Smooth muscle cell (in vitro differentiated cells): Measurements from ENCODE around the gene OSBPL2. TPM values are rescaled to one million over a fixed set of nuclear protein-coding genes. Genes with fewer than 3 reads are reported as not detected.

Experiments
- DNase-seq: peaks from one replicate; lab custom pipeline; 2025; ENCODE audit not compliant: unreplicated experiment; lab: John Stamatoyannopoulos, UW
- H2AFZ ChIP-seq: fragments of 200-600 bp; sonication (generic); 2 replicates; pipeline ENCODE4 v1.6.0; 2016; ENCODE audit warnings: antibody characterized with exemption, low read depth, mild to moderate bottlenecking
- H3F3A ChIP-seq: fragments of 200-600 bp; sonication (generic); 2 replicates; pipeline ENCODE4 v1.6.0; 2017; ENCODE audit warnings: antibody characterized with exemption, low read depth
- H3K27ac ChIP-seq: fragments of 200-600 bp; sonication (generic); 2 replicates; pipeline ENCODE4 v1.5.1; 2016; ENCODE audit warnings: low read depth, mild to moderate bottlenecking
- H3K27me3 ChIP-seq: fragments of 200-600 bp; sonication (generic); 2 replicates; pipeline ENCODE4 v1.6.1; 2016; ENCODE audit warnings: low read depth, mild to moderate bottlenecking
- H3K36me3 ChIP-seq: fragments of 200-600 bp; sonication (generic); 2 replicates; pipeline ENCODE4 v1.5.1; 2016; ENCODE audit warnings: low read depth
- H3K4me1 ChIP-seq: fragments of 200-600 bp; sonication (generic); 2 replicates; pipeline ENCODE4 v1.5.1; 2016; ENCODE audit warnings: low read depth
- H3K4me2 ChIP-seq: fragments of 200-600 bp; sonication (generic); 2 replicates; pipeline ENCODE4 v1.6.0; 2016; ENCODE audit warnings: mild to moderate bottlenecking
- H3K4me3 ChIP-seq: fragments of 200-600 bp; sonication (generic); 2 replicates; pipeline ENCODE4 v1.5.1; 2016; ENCODE audit warnings: mild to moderate bottlenecking
- H3K79me2 ChIP-seq: fragments of 200-600 bp; sonication (generic); 2 replicates; pipeline ENCODE4 v1.6.0; 2016; ENCODE audit warnings: low read depth, mild to moderate bottlenecking
- H3K9ac ChIP-seq: fragments of 200-600 bp; sonication (generic); 2 replicates; pipeline ENCODE4 v1.6.0; 2016; ENCODE audit warnings: low read depth
- H3K9me3 ChIP-seq: fragments of 200-600 bp; sonication (generic); replicated peaks from 2 replicates; pipeline ENCODE4 v1.5.1; 2016; ENCODE audit warnings: low read depth
- H4K20me1 ChIP-seq: fragments of 200-600 bp; sonication (generic); 2 replicates; pipeline ENCODE4 v1.6.0; 2016; ENCODE audit warnings: low read depth
- CTCF ChIP-seq: fragments of 200-600 bp; sonication (generic); IDR thresholded peaks from 2 replicates; pipeline ENCODE4 v1.5.1; 2017; ENCODE audit warnings: borderline replicate concordance, mild to moderate bottlenecking, antibody characterized with exemption; ENCODE audit not compliant: insufficient read depth, poor library complexity, severe bottlenecking
- WGBS: methylation state at CpG from one replicate; pipeline ENCODE4 v1.1.7; 2016; ENCODE audit warnings: low lambda C conversion rate; 5-methylcytosine and 5-hydroxymethylcytosine counted together
- polyA plus RNA-seq: library from polyadenylated mRNA; unstranded; fragments of >200 nt; fragmentation: Nextera tagmentation; extraction: Ambion mirVana; gene quantifications from 2 replicates; pipeline ENCODE4 v1.2.1, GENCODE V29; 2016
- total RNA-seq: library from RNA; depleted of rRNA; stranded (reverse); fragments of >200 nt; gene quantifications from 2 replicates; pipeline ENCODE4 v1.2.3, GENCODE V29; 2014

Gene OSBPL2
- total and polyA plus RNA-seq, 2 experiments from 2014 or later, result 34.3 to 37.0 TPM

GRCh38 chr20:62216636-62217566, 21.4 kb upstream of the OSBPL2 start:
- Histone ChIP-seq H3K4me1 (peaks cover 23% of the 10 kb centered on the region), H3K9ac (no peak overlapping the region), H2AFZ (no peak overlapping the region), H3K4me3 (no peak overlapping the region), H3K79me2 (no peaks in the 10 kb centered on the region), H3K27me3 (peaks cover 70% of the 10 kb centered on the region), H3F3A (no peaks in the 10 kb centered on the region), H3K36me3 (no peaks in the 10 kb centered on the region), H4K20me1 (peaks cover 11% of the 10 kb centered on the region), H3K27ac (no peak overlapping the region), H3K4me2 (no peak overlapping the region), H3K9me3 (no peaks in the 10 kb centered on the region)
- no peak for DNase-seq
- 91% methylated on average over 25 of the region's 26 CpGs for WGBS
- no peak for TF ChIP-seq CTCF

- no peak for DNase-seq
- Histone ChIP-seq H3K9me3 (no peaks in the 10 kb centered on the region), H3K27me3 (peaks cover 82% of the 10 kb centered on the region), H3K9ac (no peak overlapping the region), H4K20me1 (peaks cover 11% of the 10 kb centered on the region), H3K36me3 (no peaks in the 10 kb centered on the region), H3F3A (no peaks in the 10 kb centered on the region), H2AFZ (no peak overlapping the region), H3K79me2 (no peaks in the 10 kb centered on the region), H3K4me1 (peaks cover 23% of the 10 kb centered on the region), H3K27ac (no peak overlapping the region), H3K4me2 (no peak overlapping the region), H3K4me3 (no peak overlapping the region)
- no peak for TF ChIP-seq CTCF
- 77% methylated on average over 38 of the region's 38 CpGs for WGBS
Observed at GRCh38 chr20:62217913-62218773, 20.2 kb upstream of the OSBPL2 start.

- no peak overlapping the region for H3K9ac ChIP-seq
- no peaks in the 10 kb centered on the region for H3K36me3 ChIP-seq
- peaks cover 23% of the 10 kb centered on the region for H3K4me1 ChIP-seq
- H3K27ac ChIP-seq, result no peak overlapping the region
- H3K4me3 ChIP-seq, result peak overlapping the region; percentile 21
- peak overlapping the region; percentile 84 for H3K4me2 ChIP-seq
- H3F3A ChIP-seq, result no peaks in the 10 kb centered on the region
- peaks cover 11% of the 10 kb centered on the region for H4K20me1 ChIP-seq
- peaks cover 85% of the 10 kb centered on the region for H3K27me3 ChIP-seq
- no peaks in the 10 kb centered on the region for H3K9me3 ChIP-seq
- no peak overlapping the region for H2AFZ ChIP-seq
- no peak for TF ChIP-seq CTCF
- WGBS, result 7% methylated on average over 62 of the region's 84 CpGs
- DNase-seq, result no peak
- no peaks in the 10 kb centered on the region for H3K79me2 ChIP-seq
Observed at GRCh38 chr20:62219101-62219991, 19.0 kb upstream of the OSBPL2 start.
